NT2/D1 (cell line): ENCODE results near the gene CRYBG1.

ENCODE experiments used
- DNase-seq: peaks from one replicate; pipeline ENCODE4 v3.0.0-alpha.2; 2011; ENCODE audit warnings: low read depth, low spot score
- H3K27me3 ChIP-seq: 2 replicates; pipeline ENCODE4 v1.6.0; 2011; ENCODE audit warnings: mild to moderate bottlenecking; ENCODE audit not compliant: insufficient read length, insufficient read depth
- H3K36me3 ChIP-seq: 2 replicates; pipeline ENCODE4 v1.6.1; 2011; ENCODE audit warnings: mild to moderate bottlenecking, low read length, mixed read lengths; ENCODE audit not compliant: insufficient read depth, insufficient read length
- H3K4me1 ChIP-seq: 2 replicates; pipeline ENCODE4 v1.5.1; 2011; ENCODE audit not compliant: insufficient read depth, insufficient read length
- H3K4me3 ChIP-seq: 2 replicates; pipeline ENCODE4 v1.5.1; 2011; ENCODE audit warnings: low read depth; ENCODE audit not compliant: insufficient read length
- H3K9ac ChIP-seq: 2 replicates; pipeline ENCODE4 v1.6.0; 2011; ENCODE audit warnings: low read depth; ENCODE audit not compliant: insufficient read length
- H3K9me3 ChIP-seq: 2 replicates; pipeline ENCODE4 v1.5.1; 2011; ENCODE audit warnings: mild to moderate bottlenecking, low read length; ENCODE audit not compliant: insufficient read depth
- SUZ12 ChIP-seq: IDR thresholded peaks from 2 replicates; pipeline ENCODE4 v1.6.1; 2011; ENCODE audit not compliant: insufficient read length, insufficient read depth; ENCODE audit errors: extremely low read depth
- YY1 ChIP-seq: IDR thresholded peaks from 2 replicates; pipeline ENCODE4 v1.6.1; 2011; ENCODE audit not compliant: insufficient read length, insufficient read depth
- ZNF274 ChIP-seq: IDR thresholded peaks from 2 replicates; pipeline ENCODE4 v1.6.1; 2011; ENCODE audit warnings: mild to moderate bottlenecking, low read depth, low read length

The CRYBG1 gene

DNA sequence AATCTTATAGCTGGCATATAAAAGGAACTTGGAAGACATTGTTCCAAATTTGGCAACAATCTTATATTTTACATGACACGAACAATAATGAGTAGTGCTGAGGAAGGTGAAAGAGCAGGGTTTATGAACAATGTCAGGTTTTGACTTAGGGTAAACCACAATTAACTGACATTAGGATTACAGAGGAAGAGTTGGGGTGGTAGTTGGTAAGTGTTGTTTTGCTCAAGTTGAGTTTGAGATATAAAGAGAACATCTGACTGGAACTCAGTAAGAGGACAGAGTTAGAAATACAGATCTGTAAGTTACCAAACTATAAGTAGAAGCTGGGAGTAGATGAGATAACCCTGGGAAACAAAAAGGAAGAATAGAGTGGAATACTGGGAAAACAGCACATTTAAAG lies 253.6 kb downstream of the CRYBG1 start:
- no peak for TF ChIP-seq YY1
- no peak for TF ChIP-seq SUZ12
- no peak for TF ChIP-seq ZNF274
- H3K9me3 ChIP-seq: no peaks in the 10 kb centered on the region
- H3K36me3 ChIP-seq: peaks cover 4% of the 10 kb centered on the region
- H3K9ac ChIP-seq: no peak overlapping the region
- DNase-seq: no peak
- H3K27me3 ChIP-seq: no peaks in the 10 kb centered on the region
- no peak overlapping the region for H3K4me3 ChIP-seq
- no peaks in the 10 kb centered on the region for H3K4me1 ChIP-seq

- Histone ChIP-seq H3K9me3 (no peaks in the 10 kb centered on the region), H3K27me3 (no peaks in the 10 kb centered on the region), H3K36me3 (peaks cover 5% of the 10 kb centered on the region), H3K9ac (no peak overlapping the region), H3K4me3 (no peak overlapping the region), H3K4me1 (no peaks in the 10 kb centered on the region)
- peak; percentile 69 for DNase-seq
- TF ChIP-seq ZNF274 (no peak), YY1 (no peak), SUZ12 (no peak)
Measured at GRCh38 chr6:106614592-106615257, 254.2 kb downstream of the CRYBG1 start.

DNA sequence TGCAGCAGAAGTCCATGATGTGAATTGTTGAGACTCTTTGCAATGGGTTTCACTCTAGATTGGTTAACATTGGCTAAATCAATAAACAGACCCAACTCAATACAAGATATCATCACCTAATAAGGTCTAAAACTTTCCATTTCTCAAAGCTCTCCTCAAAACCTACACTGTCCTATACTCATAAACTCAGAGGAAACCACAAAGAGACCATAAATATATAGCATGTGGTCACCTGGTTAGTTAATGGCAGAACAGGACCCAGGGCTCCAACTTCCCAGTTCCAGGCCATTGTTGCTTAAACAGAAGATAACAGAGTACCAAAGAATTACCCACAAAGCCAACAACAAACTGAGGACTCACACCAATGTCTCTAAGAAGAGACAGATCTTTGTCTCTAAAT lies 256.8 kb downstream of the CRYBG1 start:
- DNase-seq: no peak
- Histone ChIP-seq H3K36me3 (peaks cover 7% of the 10 kb centered on the region), H3K27me3 (no peaks in the 10 kb centered on the region), H3K4me1 (no peaks in the 10 kb centered on the region), H3K9ac (no peak overlapping the region), H3K9me3 (peaks cover 2% of the 10 kb centered on the region), H3K4me3 (no peak overlapping the region)
- TF ChIP-seq YY1 (no peak), ZNF274 (no peak), SUZ12 (no peak)

DNA sequence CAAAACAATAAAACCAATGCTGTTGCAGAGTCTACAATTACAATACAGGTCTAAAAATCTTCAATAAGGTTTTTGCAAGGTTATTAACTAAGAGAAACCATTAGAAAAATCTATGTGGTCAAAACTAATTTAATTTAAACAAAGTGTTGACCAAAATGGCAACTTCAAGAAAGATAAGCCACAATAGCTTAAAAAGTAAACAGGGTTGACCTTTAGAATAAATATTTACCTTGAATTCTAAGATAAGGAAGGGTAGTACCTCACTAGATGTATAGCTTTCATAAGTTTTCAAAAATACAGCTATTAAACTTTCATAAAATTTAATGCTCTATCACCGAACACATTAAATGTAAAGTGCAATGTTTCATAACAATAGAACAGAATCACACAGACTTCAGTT lies 257.3 kb downstream of the CRYBG1 start:
- Histone ChIP-seq H3K4me1 (no peaks in the 10 kb centered on the region), H3K36me3 (peaks cover 12% of the 10 kb centered on the region), H3K9me3 (peaks cover 8% of the 10 kb centered on the region), H3K4me3 (no peak overlapping the region), H3K27me3 (no peaks in the 10 kb centered on the region), H3K9ac (no peak overlapping the region)
- DNase-seq: no peak
- TF ChIP-seq YY1 (no peak), SUZ12 (no peak), ZNF274 (no peak)

DNA sequence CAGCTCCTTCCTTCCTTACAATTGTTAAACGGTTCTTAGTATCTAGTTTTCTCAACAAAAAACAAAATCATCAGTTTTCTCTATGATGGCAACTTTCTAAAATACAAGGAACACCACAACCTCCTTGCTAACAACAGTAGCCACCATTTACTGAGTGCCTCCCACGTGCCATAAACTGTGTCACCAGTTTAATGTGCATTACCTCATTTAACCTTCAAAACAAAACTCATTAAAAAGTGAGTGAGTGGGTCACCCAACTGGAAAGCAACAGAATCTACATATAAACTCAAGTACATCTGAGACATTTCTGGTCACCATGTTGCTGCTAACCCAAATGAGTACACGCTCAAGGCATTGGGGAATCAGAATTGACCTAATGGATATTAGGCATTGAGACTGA lies 257.8 kb downstream of the CRYBG1 start:
- H3K4me3 ChIP-seq: no peak overlapping the region
- H3K9ac ChIP-seq: no peak overlapping the region
- no peaks in the 10 kb centered on the region for H3K4me1 ChIP-seq
- no peak for TF ChIP-seq SUZ12
- no peak for TF ChIP-seq YY1
- no peak for TF ChIP-seq ZNF274
- no peaks in the 10 kb centered on the region for H3K27me3 ChIP-seq
- DNase-seq: no peak
- H3K9me3 ChIP-seq: peaks cover 13% of the 10 kb centered on the region
- H3K36me3 ChIP-seq: peaks cover 13% of the 10 kb centered on the region

GRCh38 chr6:106619223-106619622 lies 258.7 kb downstream of the CRYBG1 start:
- no peak overlapping the region for H3K9ac ChIP-seq
- no peak for DNase-seq
- TF ChIP-seq YY1: no peak
- no peak for TF ChIP-seq SUZ12
- no peak for TF ChIP-seq ZNF274
- H3K36me3 ChIP-seq: peaks cover 13% of the 10 kb centered on the region
- peaks cover 17% of the 10 kb centered on the region for H3K9me3 ChIP-seq
- H3K4me3 ChIP-seq: no peak overlapping the region
- no peaks in the 10 kb centered on the region for H3K4me1 ChIP-seq
- H3K27me3 ChIP-seq: no peaks in the 10 kb centered on the region

GRCh38 chr6:106620931-106621672 lies 260.6 kb downstream of the CRYBG1 start:
- H3K4me3 ChIP-seq: no peak overlapping the region
- peaks cover 13% of the 10 kb centered on the region for H3K36me3 ChIP-seq
- DNase-seq: no peak
- H3K27me3 ChIP-seq: no peaks in the 10 kb centered on the region
- TF ChIP-seq YY1 (no peak), SUZ12 (no peak), ZNF274 (no peak)
- no peaks in the 10 kb centered on the region for H3K4me1 ChIP-seq
- H3K9me3 ChIP-seq: peaks cover 17% of the 10 kb centered on the region
- no peak overlapping the region for H3K9ac ChIP-seq
